ENCODE measurements around the gene CA10. TPM values are rescaled to one million over a fixed set of nuclear protein-coding genes. Genes with fewer than 3 reads are reported as not detected.

The CA10 gene
- total RNA-seq, 2 donors from 2014 or later: not detected

DNA sequence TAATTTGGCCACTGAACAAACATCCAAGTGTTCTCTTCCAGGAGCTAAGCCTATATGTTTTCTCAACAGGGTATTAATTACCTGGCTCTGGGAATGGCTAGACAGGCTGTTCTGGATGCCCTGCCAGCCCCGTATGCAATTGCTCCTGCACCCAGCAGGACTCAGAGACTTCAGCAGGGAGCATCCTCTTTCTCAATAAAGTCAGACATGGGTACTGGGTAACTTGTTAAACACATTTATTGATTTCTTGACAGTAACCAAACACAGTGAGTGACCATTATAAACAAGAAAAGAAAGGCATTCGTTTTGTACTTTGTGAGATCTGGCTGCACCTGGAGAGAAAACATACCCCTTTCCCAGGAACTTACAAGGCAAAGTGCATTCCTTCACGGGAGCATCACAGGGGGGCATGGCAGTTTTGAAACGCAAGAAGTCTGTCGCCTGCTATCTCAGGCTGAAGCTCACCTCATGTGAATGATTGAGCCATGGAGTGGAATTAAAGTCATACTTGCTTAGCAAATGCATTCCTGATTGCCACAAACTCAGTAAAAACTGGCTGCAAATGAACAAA lies 528.3 kb downstream of the CA10 start:
- Histone ChIP-seq H3K27ac (no peak overlapping the region), H3K9me3 (no peaks in the 10 kb centered on the region), H3K36me3 (no peaks in the 10 kb centered on the region), H3K4me3 (no peak overlapping the region), H3K27me3 (replicated peaks; ENCODE audit: insufficient read depth) (no peaks in the 10 kb centered on the region), H3K4me1 (ENCODE audit: control insufficient read depth in 1 of 2, low read depth in 2 of 2) (no peaks in the 10 kb centered on the region)
- DNase-seq (ENCODE audit: low spot score) (no peak), ATAC-seq (ENCODE audit: insufficient number of reproducible peaks, low FRiP score, low read depth) (no peak)
- TF ChIP-seq, protein P1, sequence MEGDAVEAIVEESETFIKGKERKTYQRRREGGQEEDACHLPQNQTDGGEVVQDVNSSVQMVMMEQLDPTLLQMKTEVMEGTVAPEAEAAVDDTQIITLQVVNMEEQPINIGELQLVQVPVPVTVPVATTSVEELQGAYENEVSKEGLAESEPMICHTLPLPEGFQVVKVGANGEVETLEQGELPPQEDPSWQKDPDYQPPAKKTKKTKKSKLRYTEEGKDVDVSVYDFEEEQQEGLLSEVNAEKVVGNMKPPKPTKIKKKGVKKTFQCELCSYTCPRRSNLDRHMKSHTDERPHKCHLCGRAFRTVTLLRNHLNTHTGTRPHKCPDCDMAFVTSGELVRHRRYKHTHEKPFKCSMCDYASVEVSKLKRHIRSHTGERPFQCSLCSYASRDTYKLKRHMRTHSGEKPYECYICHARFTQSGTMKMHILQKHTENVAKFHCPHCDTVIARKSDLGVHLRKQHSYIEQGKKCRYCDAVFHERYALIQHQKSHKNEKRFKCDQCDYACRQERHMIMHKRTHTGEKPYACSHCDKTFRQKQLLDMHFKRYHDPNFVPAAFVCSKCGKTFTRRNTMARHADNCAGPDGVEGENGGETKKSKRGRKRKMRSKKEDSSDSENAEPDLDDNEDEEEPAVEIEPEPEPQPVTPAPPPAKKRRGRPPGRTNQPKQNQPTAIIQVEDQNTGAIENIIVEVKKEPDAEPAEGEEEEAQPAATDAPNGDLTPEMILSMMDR (IDR thresholded peaks at IDR 0.05): no peak

DNA sequence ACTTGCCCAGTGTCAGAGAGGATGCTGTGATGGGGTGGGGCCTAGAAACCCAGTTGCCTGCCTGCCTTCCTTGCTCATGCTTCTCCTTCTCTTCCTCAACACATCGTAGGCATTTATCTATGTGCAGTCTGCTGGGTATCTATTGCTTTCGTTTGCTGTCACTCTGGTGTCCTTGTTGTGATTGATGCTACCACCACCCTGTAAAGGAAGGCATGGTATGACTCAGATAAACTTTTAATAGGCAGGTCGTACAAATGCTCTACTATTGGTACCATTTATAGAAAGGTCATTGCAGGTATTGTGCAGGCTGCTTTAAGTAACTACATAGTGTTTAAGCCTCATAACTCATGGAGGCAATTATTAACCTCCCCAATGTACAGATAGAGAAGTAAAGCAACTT lies 529.3 kb downstream of the CA10 start:
- Histone ChIP-seq H3K4me1 (ENCODE audit: control insufficient read depth in 1 of 2, low read depth in 2 of 2) (no peaks in the 10 kb centered on the region), H3K27ac (no peak overlapping the region), H3K27me3 (replicated peaks; ENCODE audit: insufficient read depth) (no peaks in the 10 kb centered on the region), H3K9me3 (no peaks in the 10 kb centered on the region), H3K36me3 (no peaks in the 10 kb centered on the region), H3K4me3 (no peak overlapping the region)
- DNase-seq (ENCODE audit: low spot score): no peak
- ATAC-seq (ENCODE audit: insufficient number of reproducible peaks, low FRiP score, low read depth): no peak
- TF ChIP-seq, protein P1 (IDR thresholded peaks at IDR 0.05): no peak

DNA sequence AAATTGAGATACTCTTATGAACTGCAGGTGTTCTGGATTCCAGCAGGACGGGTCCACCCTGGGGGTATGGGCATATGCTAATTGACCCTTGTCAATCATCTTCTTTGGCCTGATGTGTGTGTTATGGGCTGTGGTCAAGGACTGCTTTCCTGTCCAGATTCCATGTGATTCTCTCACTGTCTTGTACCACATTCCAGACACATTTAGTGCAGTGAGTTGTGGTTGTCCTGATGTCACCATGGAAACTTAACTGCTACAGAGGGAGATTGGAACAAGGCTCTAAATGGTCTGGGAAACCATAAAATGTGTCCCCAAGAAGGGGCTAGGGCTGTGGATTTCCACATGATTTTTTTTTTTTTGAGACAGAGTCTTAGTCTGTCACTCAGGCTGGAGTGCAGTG lies 530.7 kb downstream of the CA10 start:
- Histone ChIP-seq H3K4me1 (ENCODE audit: control insufficient read depth in 1 of 2, low read depth in 2 of 2) (no peaks in the 10 kb centered on the region), H3K4me3 (no peak overlapping the region), H3K9me3 (no peaks in the 10 kb centered on the region), H3K36me3 (no peaks in the 10 kb centered on the region), H3K27ac (no peak overlapping the region), H3K27me3 (replicated peaks; ENCODE audit: insufficient read depth) (no peaks in the 10 kb centered on the region)
- no peak for DNase-seq (ENCODE audit: low spot score)
- TF ChIP-seq, protein P1 (IDR thresholded peaks at IDR 0.05): no peak
- no peak for ATAC-seq (ENCODE audit: insufficient number of reproducible peaks, low FRiP score, low read depth)

DNA sequence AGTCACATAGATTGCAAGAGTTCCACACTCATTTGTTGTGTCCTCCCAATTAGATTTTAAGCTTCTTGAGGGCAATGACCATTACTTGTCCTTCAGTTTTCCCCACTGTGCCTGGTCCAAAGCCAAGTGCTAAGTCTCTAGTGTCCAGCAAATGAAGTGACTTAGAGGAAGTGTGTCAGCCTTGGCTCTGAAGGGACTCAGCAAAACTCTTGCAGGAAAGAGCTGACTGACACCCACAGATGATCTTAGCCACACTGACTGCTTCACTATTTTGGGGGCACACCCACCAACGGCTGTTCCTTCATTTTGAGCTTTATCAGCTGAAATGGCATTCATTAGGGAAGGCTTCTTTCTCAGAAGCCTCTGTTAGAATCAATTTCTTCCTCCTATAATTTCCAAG lies 540.0 kb downstream of the CA10 start:
- DNase-seq (ENCODE audit: low spot score): no peak
- no peak overlapping the region for H3K27ac ChIP-seq
- H3K27me3 ChIP-seq (replicated peaks; ENCODE audit: insufficient read depth): no peaks in the 10 kb centered on the region
- no peaks in the 10 kb centered on the region for H3K4me1 ChIP-seq (ENCODE audit: control insufficient read depth in 1 of 2, low read depth in 2 of 2)
- ATAC-seq (ENCODE audit: insufficient number of reproducible peaks, low FRiP score, low read depth): no peak
- H3K4me3 ChIP-seq: no peak overlapping the region
- no peaks in the 10 kb centered on the region for H3K9me3 ChIP-seq
- TF ChIP-seq, protein P1 (IDR thresholded peaks at IDR 0.05): no peak
- H3K36me3 ChIP-seq: no peaks in the 10 kb centered on the region

DNA sequence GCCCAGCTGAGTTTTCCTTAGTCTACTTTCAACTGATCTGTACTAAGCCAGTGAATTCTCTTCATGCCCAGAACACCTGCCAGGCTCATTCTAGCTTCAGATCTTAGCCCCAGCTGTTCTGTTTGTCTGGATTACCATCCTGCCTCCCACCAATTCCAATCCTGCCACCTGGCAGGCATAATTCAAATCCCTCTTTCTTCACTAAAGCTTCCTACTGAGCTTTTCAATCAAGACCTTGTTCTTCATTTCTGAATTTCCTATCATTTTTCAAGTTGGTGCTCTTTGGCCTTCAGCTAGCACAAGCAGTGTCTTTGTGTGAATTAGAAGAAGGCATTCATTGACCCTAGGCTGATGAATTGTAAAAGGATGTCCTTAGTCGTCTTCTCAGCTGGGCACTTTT lies 540.5 kb downstream of the CA10 start:
- no peak overlapping the region for H3K27ac ChIP-seq
- H3K4me1 ChIP-seq (ENCODE audit: control insufficient read depth in 1 of 2, low read depth in 2 of 2): no peaks in the 10 kb centered on the region
- H3K4me3 ChIP-seq: no peak overlapping the region
- no peaks in the 10 kb centered on the region for H3K9me3 ChIP-seq
- ATAC-seq (ENCODE audit: insufficient number of reproducible peaks, low FRiP score, low read depth) (no peak), DNase-seq (ENCODE audit: low spot score) (no peak)
- H3K36me3 ChIP-seq: no peaks in the 10 kb centered on the region
- TF ChIP-seq, protein P1 (IDR thresholded peaks at IDR 0.05): no peak
- H3K27me3 ChIP-seq (replicated peaks; ENCODE audit: insufficient read depth): no peaks in the 10 kb centered on the region
